Measurements from ENCODE around the gene LRBA. TPM values are rescaled to one million over a fixed set of nuclear protein-coding genes. Genes with fewer than 3 reads are reported as not detected.

Gene LRBA
- total RNA-seq, 1 experiment from 2014 or later: 55.3 TPM

DNA sequence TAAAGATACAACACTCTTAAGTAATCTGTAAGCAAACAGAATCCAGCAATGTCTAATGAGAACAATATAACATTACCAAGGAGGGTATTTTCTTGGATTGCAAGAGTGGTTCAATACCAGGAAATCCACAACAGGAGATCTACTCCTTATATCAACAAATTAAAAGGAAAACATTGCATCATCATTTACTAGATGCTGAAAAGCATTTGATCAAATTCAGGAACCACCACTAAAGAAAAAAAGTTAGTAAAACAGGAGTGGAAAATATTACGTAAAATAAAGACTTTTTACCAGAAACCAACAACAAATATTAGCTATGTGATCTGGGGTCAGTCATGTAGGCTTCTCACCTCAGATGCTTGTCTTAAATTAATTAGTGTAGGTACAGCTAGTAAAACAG, 499.9 kb downstream of the LRBA start:
- no peak overlapping the region for H2AFZ ChIP-seq (ENCODE audit: low read length)
- Mint-ChIP-seq H3K36me3 (ENCODE audit: insufficient read depth in 1 of 3, low read depth in 3 of 3) (no peaks in the 10 kb centered on the region; a peak in 1 of 7 replicates), H3K27me3 (ENCODE audit: low read depth) (no peaks in the 10 kb centered on the region), H3K9me3 (no peaks in the 10 kb centered on the region), H3K27ac (no peak overlapping the region), H3K4me3 (no peak overlapping the region), H3K4me1 (peaks cover 5% of the 10 kb centered on the region in 2 experiments)
- no peak overlapping the region for H3K23ac ChIP-seq (ENCODE audit: insufficient read length, low read depth, low read length)
- TF ChIP-seq CTCF (conservative IDR thresholded peaks at IDR 0.05): no peak
- no peak overlapping the region for H3K18ac ChIP-seq (ENCODE audit: insufficient read length, low read depth, low read length)
- no peak overlapping the region for H3K27ac ChIP-seq (ENCODE audit: insufficient read length, low read depth, low read length)
- H4K5ac ChIP-seq (ENCODE audit: insufficient read length, low read depth, low read length): no peak overlapping the region
- no peak overlapping the region for H4K8ac ChIP-seq (replicated peaks; ENCODE audit: insufficient read length, low read depth, low read length)
- H3K56ac ChIP-seq (ENCODE audit: insufficient read length, low read depth, low read length): no peak overlapping the region
- no peak overlapping the region for H3K9ac ChIP-seq (ENCODE audit: extremely low read depth, insufficient read length, low read length)
- H2BK20ac ChIP-seq (ENCODE audit: low read depth, low read length, poor library complexity, severe bottlenecking): no peak overlapping the region
- no peak overlapping the region for H4K91ac ChIP-seq (ENCODE audit: insufficient read length, low read depth, low read length)
- no peak overlapping the region for H3T11ph ChIP-seq (ENCODE audit: low read length)
- H3K4ac ChIP-seq (ENCODE audit: low read depth, low read length): no peak overlapping the region
- no peak overlapping the region for H2BK120ac ChIP-seq (ENCODE audit: low read depth, low read length, poor library complexity, severe bottlenecking)
- H2BK12ac ChIP-seq (ENCODE audit: insufficient read length, low read depth, low read length): no peak overlapping the region
- no peak overlapping the region for H2BK15ac ChIP-seq (ENCODE audit: low read depth, low read length)
- DNase-seq: no peak
- no peaks in the 10 kb centered on the region for H3K27me3 ChIP-seq (ENCODE audit: insufficient read depth, low read length)
- no peaks in the 10 kb centered on the region for H3K9me3 ChIP-seq (ENCODE audit: control insufficient read depth, low read depth, low read length)
- H2BK5ac ChIP-seq (ENCODE audit: insufficient read length, low read length): no peak overlapping the region
- H3K4me1 ChIP-seq (ENCODE audit: insufficient read depth, low read length): no peaks in the 10 kb centered on the region
- no peaks in the 10 kb centered on the region for H3K79me1 ChIP-seq (ENCODE audit: insufficient read depth, low read depth, low read length, poor library complexity, severe bottlenecking)
- no peak overlapping the region for H3K14ac ChIP-seq (ENCODE audit: insufficient read depth, low read length)
- WGBS (ENCODE audit: extremely low coverage, insufficient read length, low lambda C conversion rate): no CpG with 5 or more reads among the region's 1 CpG
- H3K4me2 ChIP-seq (ENCODE audit: insufficient read depth, insufficient read length, low read length): no peak overlapping the region
- no peaks in the 10 kb centered on the region for H4K20me1 ChIP-seq (ENCODE audit: control insufficient read depth, insufficient read depth, insufficient read length)
- H2AK5ac ChIP-seq (ENCODE audit: insufficient read length, low read length): no peak overlapping the region
- no peaks in the 10 kb centered on the region for H3K23me2 ChIP-seq (ENCODE audit: insufficient read length, low read depth, low read length, poor library complexity, severe bottlenecking)
- no peaks in the 10 kb centered on the region for H3K79me2 ChIP-seq (ENCODE audit: insufficient read depth, low read length)
